GM13977 (cell line): Measurements from ENCODE around the gene LIMCH1.

ENCODE experiments used
- DNase-seq: peaks from one replicate; pipeline ENCODE4 v3.0.0; 2012; ENCODE audit warnings: low spot score
- CTCF ChIP-seq: IDR thresholded peaks from 2 replicates; pipeline ENCODE4 v1.5.1; 2012; ENCODE audit warnings: mild to moderate bottlenecking, control low read depth; ENCODE audit not compliant: insufficient read depth; ENCODE audit errors: extremely low read depth, missing control alignments
- in situ Hi-C: fragments of 300-500 bp; cut with MboI; formaldehyde crosslinking; loops from one replicate; pipeline ENCODE4 v1.12.0; 2022; ENCODE audit warnings: low sequenced_read_pairs, low pct_unique_long_range_greater_than_20kb, mixed read lengths, inconsistent platforms; ENCODE audit not compliant: unreplicated experiment

Gene LIMCH1

GRCh38 chr4:41741354-41741753, 203.4 kb downstream of the LIMCH1 start:
- TF ChIP-seq CTCF = no peak
- DNase-seq = no peak
- in situ Hi-C loops = no loop called here

- peak; percentile 16 for DNase-seq
- TF ChIP-seq CTCF = no peak
- in situ Hi-C loops = no loop called here
Observed at GRCh38 chr4:41744572-41745291, 206.8 kb downstream of the LIMCH1 start.

- no peak for TF ChIP-seq CTCF
Observed at GRCh38 chr4:41745292-41746024, 207.5 kb downstream of the LIMCH1 start.

GRCh38 chr4:41746025-41746439, 208.1 kb downstream of the LIMCH1 start:
- peak; percentile 14 for DNase-seq
- no peak for TF ChIP-seq CTCF
- in situ Hi-C loops = no loop called here

More at GRCh38 chr4:41745292-41746024, 207.5 kb downstream of the LIMCH1 start:
- in situ Hi-C loops = no loop called here
- DNase-seq = peak; percentile 11

- DNase-seq = peak; percentile 19
- no peak for TF ChIP-seq CTCF
- in situ Hi-C loops = no loop called here
Observed at GRCh38 chr4:41746440-41747229, 208.7 kb downstream of the LIMCH1 start.
